Tibial nerve (tissue), 3 donors: ENCODE data around the gene LAMC2.

Experiments used
- POLR2A ChIP-seq, 2 donors: fragments of 450-650 bp; IDR thresholded peaks; one replicate each; pipeline ENCODE4 v1.6.1; 2017; ENCODE audit warnings: antibody characterized with exemption in 2 of 2, mild to moderate bottlenecking in 2 of 2, moderate library complexity in 2 of 2
- TF ChIP-seq, protein P1 (sequence below), 5 experiments: fragments of 200-600 bp in 3 of 5; fragments of 450-650 bp in 2 of 5; sonication (generic) in 3 of 5; IDR thresholded peaks; one replicate each; pipeline ENCODE4 v1.5.1; 2016 to 2019; ENCODE audit warnings: antibody characterized with exemption in 5 of 5, mild to moderate bottlenecking in 3 of 5, moderate library complexity in 2 of 5

DNA sequence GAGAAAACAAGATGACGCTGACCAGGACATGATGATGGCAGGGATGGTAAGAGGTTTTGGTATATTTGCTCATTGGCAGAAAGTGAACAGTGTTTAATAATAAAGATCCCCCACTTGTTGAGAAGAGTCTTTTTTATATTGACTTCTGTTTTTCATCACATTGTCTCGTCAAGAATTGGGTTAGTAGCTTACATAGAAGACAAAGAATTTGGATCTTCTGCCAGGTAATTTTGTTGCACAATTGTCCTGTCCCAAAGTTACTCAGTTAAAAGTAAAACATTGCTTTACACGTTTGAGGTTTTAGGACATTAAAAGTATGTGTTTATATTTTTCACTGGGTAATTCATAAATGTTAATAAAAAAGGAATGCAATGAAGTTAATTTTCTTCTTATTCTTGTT, 48.3 kb upstream of the LAMC2 start:
- TF ChIP-seq, protein P1, sequence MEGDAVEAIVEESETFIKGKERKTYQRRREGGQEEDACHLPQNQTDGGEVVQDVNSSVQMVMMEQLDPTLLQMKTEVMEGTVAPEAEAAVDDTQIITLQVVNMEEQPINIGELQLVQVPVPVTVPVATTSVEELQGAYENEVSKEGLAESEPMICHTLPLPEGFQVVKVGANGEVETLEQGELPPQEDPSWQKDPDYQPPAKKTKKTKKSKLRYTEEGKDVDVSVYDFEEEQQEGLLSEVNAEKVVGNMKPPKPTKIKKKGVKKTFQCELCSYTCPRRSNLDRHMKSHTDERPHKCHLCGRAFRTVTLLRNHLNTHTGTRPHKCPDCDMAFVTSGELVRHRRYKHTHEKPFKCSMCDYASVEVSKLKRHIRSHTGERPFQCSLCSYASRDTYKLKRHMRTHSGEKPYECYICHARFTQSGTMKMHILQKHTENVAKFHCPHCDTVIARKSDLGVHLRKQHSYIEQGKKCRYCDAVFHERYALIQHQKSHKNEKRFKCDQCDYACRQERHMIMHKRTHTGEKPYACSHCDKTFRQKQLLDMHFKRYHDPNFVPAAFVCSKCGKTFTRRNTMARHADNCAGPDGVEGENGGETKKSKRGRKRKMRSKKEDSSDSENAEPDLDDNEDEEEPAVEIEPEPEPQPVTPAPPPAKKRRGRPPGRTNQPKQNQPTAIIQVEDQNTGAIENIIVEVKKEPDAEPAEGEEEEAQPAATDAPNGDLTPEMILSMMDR (IDR thresholded peaks at IDR 0.05): no peak
- TF ChIP-seq POLR2A (IDR thresholded peaks at IDR 0.05): no peak
